DOHH2 (cell line): ENCODE results near the gene AJUBA.

ENCODE experiments used
- CTCF ChIP-seq: fragments of 200-600 bp; sonication (generic); IDR thresholded peaks from one replicate; pipeline ENCODE4 v1.5.1; 2014; ENCODE audit warnings: antibody characterized with exemption, mild to moderate bottlenecking, low read depth, low read length; ENCODE audit not compliant: poor library complexity, severe bottlenecking
- EZH2phosphoT487 ChIP-seq: fragments of 200-600 bp; sonication (generic); IDR thresholded peaks from 2 replicates; pipeline ENCODE4 v1.6.1; 2017; ENCODE audit warnings: borderline replicate concordance, mild to moderate bottlenecking, antibody characterized with exemption, low read length, moderate library complexity, mixed read lengths

- TF ChIP-seq EZH2phosphoT487 (no peak), CTCF (no peak)
Measured at GRCh38 chr14:23023022-23023794, 40.9 kb upstream of the AJUBA start.
